GM12878 (cell line): ENCODE measurements around the gene PTPN2. TPM values are rescaled to one million over a fixed set of nuclear protein-coding genes. Genes with fewer than 3 reads are reported as not detected.

ENCODE experiments used
- ATAC-seq: fragments of 200-7000 bp; cut with Tn5 transposase; 3 replicates; pipeline ENCODE4 v1.9.1; 2020; ENCODE audit warnings: mild to moderate bottlenecking, moderate library complexity
- BruUV-seq: library from RNA; stranded (reverse); fragments of 400-500 nt; replicated peaks from 2 replicates; lab custom pipeline; 2021; lab: Mats Ljungman, UMichigan
- CTCF ChIA-PET: fragments of 300-600 bp; sonication (Branson Sonifier 250); formaldehyde crosslinking; extraction: SDS; loops from one replicate; lab custom pipeline; 2021; ENCODE audit warnings: inconsistent platforms; lab: Yijun Ruan, JAX
- POLR2A ChIA-PET: fragments of 350-600 bp; formaldehyde crosslinking; extraction: SDS; loops from one replicate; lab custom pipeline; 2021; ENCODE audit warnings: inconsistent platforms; lab: Charles Lee
- RAD21 ChIA-PET: fragments of 300-600 bp; sonication (Branson Sonifier 250); formaldehyde crosslinking; loops from one replicate; lab custom pipeline; 2023; ENCODE audit warnings: antibody characterized with exemption; ENCODE audit not compliant: unreplicated experiment; lab: Charles Lee
- SMC1A ChIA-PET: fragments of 300-600 bp; sonication (Branson Sonifier 250); formaldehyde crosslinking; loops from one replicate; lab custom pipeline; 2023; ENCODE audit not compliant: unreplicated experiment, uncharacterized antibody; lab: Charles Lee
- DNase-seq: peaks from one replicate; pipeline ENCODE4 v3.0.0-alpha.2; 2011; ENCODE audit warnings: low read depth, low spot score
- FAIRE-seq: peaks from 3 replicates; lab custom pipeline; 2011; peaks lifted over from hg19 to GRCh38; lab: Jason Lieb, UNC
- H2AFZ ChIP-seq: 2 replicates; pipeline ENCODE4 v1.6.0; 2011; ENCODE audit warnings: low read depth, low read length, control low read depth; ENCODE audit not compliant: control insufficient read depth
- H3K27ac ChIP-seq: 2 replicates; pipeline ENCODE4 v1.5.1; 2011; ENCODE audit warnings: control low read depth; ENCODE audit not compliant: control insufficient read depth, insufficient read depth
- H3K27me3 ChIP-seq, 2 experiments: replicated peaks in 1 of 2; 2 replicates each; pipeline versions ENCODE4 v1.6.0 to v1.6.1; 2011; ENCODE audit warnings: low read length in 1 of 2; ENCODE audit not compliant: control insufficient read depth in 2 of 2, insufficient read depth in 2 of 2
- H3K36me3 ChIP-seq, 2 experiments: 2 replicates each; pipeline ENCODE4 v1.5.1; 2011; ENCODE audit warnings: low read length in 1 of 2; ENCODE audit not compliant: control insufficient read depth in 2 of 2, insufficient read depth in 2 of 2
- H3K4me1 ChIP-seq: 2 replicates; pipeline ENCODE4 v1.6.1; 2011; ENCODE audit warnings: mild to moderate bottlenecking, low read length, moderate library complexity, mixed read lengths; ENCODE audit not compliant: control insufficient read depth, insufficient read depth
- H3K4me2 ChIP-seq: 2 replicates; pipeline ENCODE4 v1.6.0; 2011; ENCODE audit warnings: control low read depth; ENCODE audit not compliant: control insufficient read depth, insufficient read depth
- H3K4me3 ChIP-seq: fragments of 200-600 bp; sonication (generic); 2 replicates; pipeline ENCODE4 v1.5.1; 2016
- H3K79me2 ChIP-seq: 2 replicates; pipeline ENCODE4 v1.6.0; 2011; ENCODE audit warnings: low read length; ENCODE audit not compliant: control insufficient read depth, insufficient read depth
- H3K9ac ChIP-seq: 2 replicates; pipeline ENCODE4 v1.8.0; 2011; ENCODE audit warnings: low read length, control low read depth, mixed read lengths; ENCODE audit not compliant: control insufficient read depth, insufficient read depth
- H3K9me3 ChIP-seq: replicated peaks from 3 replicates; pipeline ENCODE4 v1.5.1; 2011; ENCODE audit warnings: mild to moderate bottlenecking, low read length; ENCODE audit not compliant: control insufficient read depth, insufficient read depth
- H4K20me1 ChIP-seq: 2 replicates; pipeline ENCODE4 v1.6.0; 2011; ENCODE audit not compliant: control insufficient read depth, insufficient read depth
- BCL11A ChIP-seq: IDR thresholded peaks from 2 replicates; pipeline ENCODE4 v1.6.1; 2011; ENCODE audit warnings: low read depth, low read length
- CREM ChIP-seq: IDR thresholded peaks from 2 replicates; pipeline ENCODE4 v1.6.1; 2014; ENCODE audit warnings: antibody characterized with exemption, low read depth
- CTCF ChIP-seq, 3 experiments: IDR thresholded peaks in 2 of 3; conservative IDR thresholded peaks in 1 of 3; 2 replicates each; pipeline ENCODE4 v1.5.1; 2011; ENCODE audit warnings: low read depth in 3 of 3, low read length in 3 of 3, mild to moderate bottlenecking in 3 of 3, control low read depth in 2 of 3, moderate library complexity in 2 of 3, inconsistent platforms in 1 of 3, mixed read lengths in 1 of 3; ENCODE audit not compliant: control insufficient read depth in 2 of 3, insufficient read depth in 1 of 3; ENCODE audit errors: extremely low read depth in 1 of 3
- E2F8 ChIP-seq: fragments of 450-650 bp; IDR thresholded peaks from 2 replicates; pipeline ENCODE4 v1.6.1; 2018; ENCODE audit warnings: mild to moderate bottlenecking, low read depth, moderate library complexity; ENCODE audit not compliant: partially characterized antibody
- HDGF ChIP-seq: fragments of 450-650 bp; IDR thresholded peaks from 2 replicates; pipeline ENCODE4 v1.6.1; 2016; ENCODE audit warnings: antibody characterized with exemption
- RAD21 ChIP-seq: IDR thresholded peaks from 2 replicates; pipeline ENCODE4 v1.6.1; 2011; ENCODE audit warnings: mild to moderate bottlenecking, low read depth, low read length, moderate library complexity; ENCODE audit not compliant: insufficient read depth
- RFX5 ChIP-seq: IDR thresholded peaks from 2 replicates; pipeline ENCODE4 v1.6.1; 2011; ENCODE audit warnings: low read depth, low read length, improper control_type of control experiment
- RUNX3 ChIP-seq: IDR thresholded peaks from 2 replicates; pipeline ENCODE4 v1.6.1; 2012; ENCODE audit warnings: low read length, inconsistent platforms
- SIN3A ChIP-seq: IDR thresholded peaks from 2 replicates; pipeline ENCODE4 v1.6.1; 2012; ENCODE audit warnings: low read depth, low read length, improper control_type of control experiment
- SREBF2 ChIP-seq: IDR thresholded peaks from 2 replicates; pipeline ENCODE4 v1.6.1; 2012; ENCODE audit warnings: mild to moderate bottlenecking, low read length
- STAT1 ChIP-seq: fragments of 450-650 bp; conservative IDR thresholded peaks from 2 replicates; pipeline ENCODE4 v1.6.1; 2014; ENCODE audit warnings: antibody characterized with exemption, mild to moderate bottlenecking
- TCF3 ChIP-seq: IDR thresholded peaks from 2 replicates; pipeline ENCODE4 v1.6.1; 2012; ENCODE audit warnings: low read depth, mild to moderate bottlenecking, low read length, borderline replicate concordance; ENCODE audit not compliant: insufficient read depth
- TCF7 ChIP-seq: IDR thresholded peaks from 2 replicates; pipeline ENCODE4 v1.6.1; 2014; ENCODE audit warnings: antibody characterized with exemption, borderline replicate concordance
- ZNF384 ChIP-seq: IDR thresholded peaks from 2 replicates; pipeline ENCODE4 v1.6.1; 2012; ENCODE audit warnings: low read depth, mild to moderate bottlenecking, low read length, improper control_type of control experiment, borderline replicate concordance
- WGBS: methylation state at CpG from one replicate; pipeline ENCODE4 v1.1.6; 2016; ENCODE audit warnings: low lambda C conversion rate; ENCODE audit not compliant: insufficient replicate concordance, insufficient coverage; ENCODE audit errors: missing lambda C conversion rate; 5-methylcytosine and 5-hydroxymethylcytosine counted together
- in situ Hi-C: fragments of 300-500 bp; cut with MboI; formaldehyde crosslinking; loops from 9 replicates; pipeline ENCODE4 v1.14.3; 2018; ENCODE audit warnings: mixed read lengths
- intact Hi-C: fragments of 100-400 bp; cut with micrococcal nuclease; formaldehyde crosslinking; loops from one replicate; pipeline ENCODE4 v1.14.2; 2022; ENCODE audit not compliant: unreplicated experiment
- polyA plus RNA-seq, 11 experiments: library from polyadenylated mRNA; depleted of rRNA in 4 of 11; unstranded in 6 of 11; stranded (reverse) in 5 of 11; fragments of >200 nt; fragmentation: Nextera tagmentation in 4 of 11; fragmentation: Illumina TruSeq in 1 of 11; extraction: Ambion mirVana in 4 of 11; extraction: Trizol in 1 of 11; gene quantifications; 1 replicate in 1 of 11; 2 replicates in 10 of 11; pipeline versions ENCODE4 v1.2.1 to v1.2.3, GENCODE V29; 2011 to 2016; ENCODE audit warnings: inconsistent platforms in 2 of 11, missing spikeins in 2 of 11, low read depth in 1 of 11
- total RNA-seq, 4 experiments: library from RNA; depleted of rRNA in 3 of 4; stranded (reverse); fragments of >200 nt in 3 of 4; fragmentation: Illumina TruSeq in 1 of 4; extraction: Trizol in 1 of 4; gene quantifications; 2 replicates each; pipeline versions ENCODE4 v1.2.1 to v1.2.3, GENCODE V29; 2013 to 2021
- TF ChIP-seq, protein P1 (sequence below): fragments of 450-650 bp; IDR thresholded peaks from 2 replicates; pipeline ENCODE4 v1.6.1; 2017; ENCODE audit warnings: low read depth, mild to moderate bottlenecking, moderate library complexity
- TF ChIP-seq, protein P2 (sequence below): IDR thresholded peaks from 2 replicates; pipeline ENCODE4 v1.6.1; 2011; ENCODE audit warnings: low read depth, low read length, improper control_type of control experiment, borderline replicate concordance

The PTPN2 gene
- total and polyA plus RNA-seq, 10 of the 15 experiments (the other 5 are each of a cell fraction or from before 2014, with no cell fraction given): 46.5 to 86.7 (median 64.6) TPM

GRCh38 chr18:12857215-12857905 is 26.7 kb downstream of the PTPN2 start:
- Histone ChIP-seq H3K9ac (no peak overlapping the region), H3K27me3 (no peaks in the 10 kb centered on the region), H3K4me3 (no peak overlapping the region), H3K4me2 (peak overlapping the region; percentile 64), H3K36me3 (peaks cover 2 to 11% of the 10 kb centered on the region in 2 experiments; a peak in 3 of 4 replicates), H3K4me1 (peaks cover 23% of the 10 kb centered on the region), H3K79me2 (peaks cover 42% of the 10 kb centered on the region), H4K20me1 (no peaks in the 10 kb centered on the region), H2AFZ (no peak overlapping the region), H3K27ac (peak overlapping the region; percentile 53; the same call in 1 of the 2 replicates), H3K9me3 (no peaks in the 10 kb centered on the region; the same call in 2 of the 3 replicates)
- intact Hi-C loops (loop anchor here (1.0 kb wide), 1 partner anchor 48 kb away; no protein-coding TSS in a partner anchor), in situ Hi-C loops (no loop called here)
- no TSS peak for BruUV-seq
- ChIA-PET POLR2A (interaction anchor here (1.7 kb wide), 1 partner anchor 26 kb away, joined by 10 read pairs; the partner anchor contains the start of gene PTPN2), SMC1A (interaction anchor here (0.8 to 10.4 kb wide), 7 partner anchors 10 to 247 kb away, joined by 3 to 95 read pairs (median 3); partner anchors contain the start of gene PTPN2), RAD21 (interaction anchor here (0.7 to 1.7 kb wide), 4 partner anchors 13 to 26 kb away, joined by 3 to 7 read pairs (median 6); partner anchors contain the start of gene PTPN2), CTCF (no interaction called here)
- 18% methylated on average over 6 of the region's 6 CpGs for WGBS
- DNase-seq (no peak), FAIRE-seq (no peak), ATAC-seq (peak; percentile 76)
- TF ChIP-seq TCF7 (no peak), E2F8 (no peak), SREBF2 (no peak), RFX5 (no peak), STAT1 (no peak), SIN3A (no peak), RAD21 (no peak), CTCF (IDR thresholded peaks at IDR 0.05 in 2 of 3, conservative IDR thresholded peaks at IDR 0.05 in 1 of 3; ENCODE audit: control insufficient read depth in 2 of 3, extremely low read depth in 1 of 3, insufficient read depth in 1 of 3, low read depth in 3 of 3, low read length in 3 of 3) (peak in 1 of 3 experiments; percentile 18; a peak in 1 of 6 replicates), BCL11A (no peak), RUNX3 (peak; percentile 38), HDGF (no peak), ZNF384 (no peak), TCF3 (no peak), CREM (no peak)
- TF ChIP-seq, protein P1, sequence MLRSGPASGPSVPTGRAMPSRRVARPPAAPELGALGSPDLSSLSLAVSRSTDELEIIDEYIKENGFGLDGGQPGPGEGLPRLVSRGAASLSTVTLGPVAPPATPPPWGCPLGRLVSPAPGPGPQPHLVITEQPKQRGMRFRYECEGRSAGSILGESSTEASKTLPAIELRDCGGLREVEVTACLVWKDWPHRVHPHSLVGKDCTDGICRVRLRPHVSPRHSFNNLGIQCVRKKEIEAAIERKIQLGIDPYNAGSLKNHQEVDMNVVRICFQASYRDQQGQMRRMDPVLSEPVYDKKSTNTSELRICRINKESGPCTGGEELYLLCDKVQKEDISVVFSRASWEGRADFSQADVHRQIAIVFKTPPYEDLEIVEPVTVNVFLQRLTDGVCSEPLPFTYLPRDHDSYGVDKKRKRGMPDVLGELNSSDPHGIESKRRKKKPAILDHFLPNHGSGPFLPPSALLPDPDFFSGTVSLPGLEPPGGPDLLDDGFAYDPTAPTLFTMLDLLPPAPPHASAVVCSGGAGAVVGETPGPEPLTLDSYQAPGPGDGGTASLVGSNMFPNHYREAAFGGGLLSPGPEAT: no peak
- TF ChIP-seq, protein P2, sequence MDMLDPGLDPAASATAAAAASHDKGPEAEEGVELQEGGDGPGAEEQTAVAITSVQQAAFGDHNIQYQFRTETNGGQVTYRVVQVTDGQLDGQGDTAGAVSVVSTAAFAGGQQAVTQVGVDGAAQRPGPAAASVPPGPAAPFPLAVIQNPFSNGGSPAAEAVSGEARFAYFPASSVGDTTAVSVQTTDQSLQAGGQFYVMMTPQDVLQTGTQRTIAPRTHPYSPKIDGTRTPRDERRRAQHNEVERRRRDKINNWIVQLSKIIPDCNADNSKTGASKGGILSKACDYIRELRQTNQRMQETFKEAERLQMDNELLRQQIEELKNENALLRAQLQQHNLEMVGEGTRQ: no peak
